Embryonic facial prominence (tissue), 1 donor: ENCODE measurements around the gene CENPO.

Source experiments
- DNase-seq: peaks from one replicate; pipeline ENCODE4 v3.0.0-alpha.2; 2016; ENCODE audit errors: extremely low spot score

CENPO gene

GRCh38 chr2:24792874-24793760, at the start of gene CENPO, which contains the start of gene PTRHD1:
CENPO (plus strand) TSS chr2:24793425; CDS start chr2:24793920, 495 bp downstream.
PTRHD1 (minus strand) TSS chr2:24793391; CDS start chr2:24793377, 14 bp downstream.
- DNase-seq: peak; percentile 93

- no peak for DNase-seq
Observed at GRCh38 chr2:24743924-24744323, 49.3 kb upstream of the CENPO start.

GRCh38 chr2:24744356-24744755, 48.9 kb upstream of the CENPO start:
- no peak for DNase-seq

- DNase-seq: no peak
Observed at GRCh38 chr2:24745825-24746224, 47.4 kb upstream of the CENPO start.

GRCh38 chr2:24747299-24747698, 45.9 kb upstream of the CENPO start:
- no peak for DNase-seq

- no peak for DNase-seq
Observed at GRCh38 chr2:24749069-24749691, 44.0 kb upstream of the CENPO start.

GRCh38 chr2:24754985-24755705, 38.1 kb upstream of the CENPO start:
- no peak for DNase-seq

GRCh38 chr2:24756789-24757188, 36.4 kb upstream of the CENPO start:
- DNase-seq: no peak

- no peak for DNase-seq
Observed at GRCh38 chr2:24761866-24762265, 31.4 kb upstream of the CENPO start.

- no peak for DNase-seq
Observed at GRCh38 chr2:24762518-24762917, 30.7 kb upstream of the CENPO start.

- DNase-seq: no peak
Observed at GRCh38 chr2:24763843-24764242, 29.4 kb upstream of the CENPO start.

GRCh38 chr2:24766609-24767008, 26.6 kb upstream of the CENPO start:
- no peak for DNase-seq

GRCh38 chr2:24768013-24768412, 25.2 kb upstream of the CENPO start:
- no peak for DNase-seq

GRCh38 chr2:24768601-24769000, 24.6 kb upstream of the CENPO start:
- DNase-seq: no peak

GRCh38 chr2:24771061-24771460, 22.2 kb upstream of the CENPO start:
- no peak for DNase-seq

GRCh38 chr2:24771764-24772586, 21.2 kb upstream of the CENPO start:
- DNase-seq: no peak

- no peak for DNase-seq
Observed at GRCh38 chr2:24774373-24774772, 18.9 kb upstream of the CENPO start.

GRCh38 chr2:24779116-24779515, 14.1 kb upstream of the CENPO start:
- DNase-seq: no peak

- no peak for DNase-seq
Observed at GRCh38 chr2:24783641-24784040, 9.6 kb upstream of the CENPO start.

GRCh38 chr2:24785671-24786321, 7.4 kb upstream of the CENPO start:
- no peak for DNase-seq

GRCh38 chr2:24787532-24787931, 5.7 kb upstream of the CENPO start:
- DNase-seq: no peak
